H1 (cell line): ENCODE results near the gene PAK6. TPM values are rescaled to one million over a fixed set of nuclear protein-coding genes. Genes with fewer than 3 reads are reported as not detected.

Source experiments
- ASH2L ChIP-seq: fragments of 200-600, 300-600 bp; sonication (generic); IDR thresholded peaks from one replicate; pipeline ENCODE4 v1.7.1; 2017; ENCODE audit warnings: low read length
- BRCA1 ChIP-seq: IDR thresholded peaks from 2 replicates; pipeline ENCODE4 v1.6.1; 2012; ENCODE audit warnings: low read depth, low read length, improper control_type of control experiment
- CBX8 ChIP-seq: fragments of 300-800, 300-1000 bp; sonication (generic); IDR thresholded peaks from 2 replicates; pipeline ENCODE4 v1.7.1; 2016; ENCODE audit warnings: low read depth, low read length, borderline replicate concordance
- CEBPB ChIP-seq: IDR thresholded peaks from 2 replicates; pipeline ENCODE4 v1.6.1; 2012; ENCODE audit warnings: low read depth, low read length
- CREB1 ChIP-seq: IDR thresholded peaks from 2 replicates; pipeline ENCODE4 v1.6.1; 2012; ENCODE audit warnings: inconsistent platforms
- CTBP2 ChIP-seq: IDR thresholded peaks from 2 replicates; pipeline ENCODE4 v1.7.0; 2011; ENCODE audit warnings: borderline replicate concordance, mild to moderate bottlenecking, moderate library complexity, mixed read lengths, low read length; ENCODE audit not compliant: insufficient read depth, insufficient read length
- HDAC2 ChIP-seq, 2 experiments: fragments of 300-600 bp in 1 of 2; sonication (generic) in 1 of 2; IDR thresholded peaks; 2 replicates each; pipeline ENCODE4 v1.6.1; 2011 to 2012; ENCODE audit warnings: low read depth in 2 of 2, low read length in 2 of 2, mild to moderate bottlenecking in 2 of 2, moderate library complexity in 2 of 2, borderline replicate concordance in 1 of 2, inconsistent platforms in 1 of 2
- HDAC6 ChIP-seq: IDR thresholded peaks from one replicate; pipeline ENCODE4 v1.7.1; 2012; ENCODE audit warnings: low read depth, mild to moderate bottlenecking, inconsistent platforms, low read length, moderate library complexity
- KDM1A ChIP-seq: fragments of 200-600, 300-600 bp; sonication (generic); IDR thresholded peaks from 2 replicates; pipeline ENCODE4 v1.7.1; 2016; ENCODE audit warnings: mild to moderate bottlenecking, low read length, borderline replicate concordance
- POLR2AphosphoS5 ChIP-seq: IDR thresholded peaks from 2 replicates; pipeline ENCODE4 v1.6.1; 2011; ENCODE audit warnings: low read depth, low read length
- RBBP5 ChIP-seq: IDR thresholded peaks from 2 replicates; pipeline ENCODE4 v1.7.1; 2012; ENCODE audit warnings: low read depth, mild to moderate bottlenecking, inconsistent platforms, low read length, moderate library complexity, borderline replicate concordance
- RFX5 ChIP-seq: IDR thresholded peaks from 2 replicates; pipeline ENCODE4 v1.6.1; 2011; ENCODE audit warnings: low read depth, low read length, improper control_type of control experiment, borderline replicate concordance
- RNF2 ChIP-seq: fragments of 200-900, 300-1000 bp; sonication (generic); IDR thresholded peaks from 2 replicates; pipeline ENCODE4 v1.7.1; 2016; ENCODE audit warnings: borderline replicate concordance, low read depth, mild to moderate bottlenecking, antibody characterized with exemption, low read length; ENCODE audit not compliant: poor library complexity, severe bottlenecking; ENCODE audit errors: missing control alignments
- RXRA ChIP-seq: IDR thresholded peaks from 2 replicates; pipeline ENCODE4 v1.6.1; 2011; ENCODE audit warnings: low read depth, mild to moderate bottlenecking, low read length, moderate library complexity; ENCODE audit not compliant: insufficient read depth
- SIRT6 ChIP-seq: IDR thresholded peaks from one replicate; pipeline ENCODE4 v1.7.1; 2012; ENCODE audit warnings: low read length, inconsistent platforms
- SP1 ChIP-seq: IDR thresholded peaks from 2 replicates; pipeline ENCODE4 v1.6.1; 2011; ENCODE audit warnings: low read depth, low read length
- SUZ12 ChIP-seq: fragments of 200-600 bp; sonication (generic); IDR thresholded peaks from 2 replicates; pipeline ENCODE4 v1.6.1; 2012; ENCODE audit warnings: mild to moderate bottlenecking, inconsistent platforms, low read length, moderate library complexity, mixed read lengths
- TBP ChIP-seq: IDR thresholded peaks from 2 replicates; pipeline ENCODE4 v1.6.1; 2011; ENCODE audit warnings: low read depth, low read length, improper control_type of control experiment
- polyA plus RNA-seq, 7 experiments: library from polyadenylated mRNA; depleted of rRNA in 3 of 7; stranded (reverse) in 5 of 7; unstranded in 2 of 7; fragments of >200 nt in 5 of 7; fragments of 200-250 nt in 2 of 7; gene quantifications; 1 replicate in 5 of 7; 2 replicates in 1 of 7; 4 replicates in 1 of 7; pipeline versions ENCODE4 v1.2.1 to v1.2.3, GENCODE V29; 2011 to 2013; ENCODE audit warnings: missing spikeins in 2 of 7, mixed read lengths in 2 of 7
- total RNA-seq: library from RNA; stranded (reverse); fragmentation: NEBNext Ultra II Directional; extraction: Animal tissue kit (Norgen Biotek cat#: 25700); gene quantifications from 2 replicates; pipeline ENCODE4 v1.2.1, GENCODE V29; 2021

Gene PAK6
- total and polyA plus RNA-seq, 2 of the 8 experiments (the other 6 are each of a cell fraction or from before 2014, with no cell fraction given) = 6.9 to 9.4 TPM

DNA sequence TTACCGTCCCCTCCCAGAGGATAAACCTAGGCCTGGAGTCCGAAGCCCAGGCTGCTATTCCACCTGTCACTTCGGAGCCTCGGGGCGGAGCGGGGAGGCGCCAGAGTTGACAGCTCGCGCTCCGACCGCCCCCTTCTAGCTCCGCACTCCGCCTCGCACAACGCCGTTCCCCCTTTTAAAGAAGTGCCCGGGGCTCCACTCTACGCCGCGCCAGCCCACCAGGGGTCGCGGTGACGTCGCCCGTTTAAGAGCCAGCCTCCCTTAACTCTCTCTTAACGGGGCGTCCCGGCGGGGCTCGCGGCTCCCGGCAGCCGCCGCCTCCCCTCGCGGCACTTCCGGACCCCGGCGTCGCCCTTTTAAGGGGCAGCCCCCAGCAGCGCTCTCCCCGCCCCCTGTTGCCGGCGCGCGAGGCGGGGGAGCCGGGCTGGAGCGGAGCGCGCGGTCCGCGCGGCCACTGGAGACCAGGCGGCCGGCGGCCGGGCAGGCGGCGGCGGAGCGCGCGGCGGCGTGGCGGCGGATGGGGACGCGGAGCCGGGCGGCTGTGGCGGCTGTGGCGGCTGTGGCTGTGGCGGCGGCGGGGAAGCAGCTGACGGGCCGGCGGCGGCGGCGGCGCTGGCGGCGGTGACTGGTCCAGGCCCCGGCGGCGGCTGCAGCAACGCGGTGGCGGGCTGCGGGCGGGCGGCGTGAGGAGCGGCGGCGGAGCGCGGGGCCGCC lies 84.5 kb downstream of the PAK6 start, which contains the start of gene INAFM2 (continued):
- no peak for TF ChIP-seq HDAC6
- no peak for TF ChIP-seq RXRA
- TF ChIP-seq ASH2L = no peak
- TF ChIP-seq BRCA1 = peak; percentile 27; the same call in 1 of the 2 replicates
- TF ChIP-seq POLR2AphosphoS5 = no peak
- TF ChIP-seq RFX5 = no peak
- no peak for TF ChIP-seq TBP
- TF ChIP-seq CREB1 = peak; percentile 58; the same call in 1 of the 2 replicates
- no peak for TF ChIP-seq KDM1A
- no peak for TF ChIP-seq RNF2
- no peak for TF ChIP-seq CBX8
- no peak for TF ChIP-seq SIRT6
- TF ChIP-seq HDAC2 (IDR thresholded peaks at IDR 0.05; ENCODE audit: borderline replicate concordance in 1 of 2, low read depth in 2 of 2, low read length in 2 of 2) = peak in 1 of 2 experiments; percentile 87; a peak in 2 of 4 replicates
- TF ChIP-seq SP1 = peak; percentile 88
- TF ChIP-seq SUZ12 = no peak
- no peak for TF ChIP-seq CTBP2
- TF ChIP-seq CEBPB = no peak
- no peak for TF ChIP-seq RBBP5
